IMR-90 (cell line): ENCODE data around the gene DDX52. TPM values are rescaled to one million over a fixed set of nuclear protein-coding genes. Genes with fewer than 3 reads are reported as not detected.

Source experiments
- ATAC-seq: fragments of 200-7000 bp; cut with Tn5 transposase; 2 replicates; pipeline ENCODE4 v1.9.1; 2020; ENCODE audit warnings: low read depth, mild to moderate bottlenecking, moderate library complexity
- BruUV-seq: library from RNA; stranded (reverse); fragments of 400-500 nt; replicated peaks from 2 replicates; lab custom pipeline; 2021; lab: Mats Ljungman, UMichigan
- CTCF ChIA-PET: fragments of 300-600 bp; formaldehyde crosslinking; extraction: SDS; loops from one replicate; lab custom pipeline; 2021; ENCODE audit warnings: antibody characterized with exemption; lab: Yijun Ruan, JAX
- POLR2A ChIA-PET: fragments of 300-600 bp; sonication (Branson Sonifier 250); formaldehyde crosslinking; loops from one replicate; lab custom pipeline; 2022; ENCODE audit warnings: antibody characterized with exemption; ENCODE audit not compliant: unreplicated experiment; lab: Charles Lee
- DNase-seq: peaks from one replicate; pipeline ENCODE4 v3.0.0; 2013
- H2AFZ ChIP-seq: replicated peaks from 2 replicates; pipeline ENCODE3; 2013; ENCODE audit warnings: low read length, mild to moderate bottlenecking; ENCODE audit not compliant: poor library complexity
- H2AK5ac ChIP-seq: 2 replicates; pipeline ENCODE4 v1.6.1; 2013; ENCODE audit warnings: low read depth, low read length, inconsistent platforms
- H2AK9ac ChIP-seq: replicated peaks from 2 replicates; pipeline ENCODE3; 2013; ENCODE audit warnings: mild to moderate bottlenecking, low read depth, low read length, moderate library complexity; ENCODE audit not compliant: poor library complexity
- H2BK120ac ChIP-seq: 2 replicates; pipeline ENCODE4 v1.6.1; 2013; ENCODE audit warnings: low read depth, low read length, inconsistent platforms
- H2BK15ac ChIP-seq: 3 replicates; pipeline ENCODE4 v1.6.1; 2013; ENCODE audit warnings: low read depth, low read length, inconsistent platforms
- H2BK20ac ChIP-seq: 2 replicates; pipeline ENCODE4 v1.6.1; 2013; ENCODE audit warnings: low read depth, mild to moderate bottlenecking, inconsistent platforms, low read length, moderate library complexity
- H2BK5ac ChIP-seq: 2 replicates; pipeline ENCODE4 v1.6.1; 2013; ENCODE audit warnings: mild to moderate bottlenecking, low read depth, low read length, inconsistent platforms; ENCODE audit not compliant: poor library complexity, severe bottlenecking
- H3K14ac ChIP-seq: replicated peaks from 2 replicates; pipeline ENCODE4 v1.6.1; 2013; ENCODE audit warnings: low read depth, low read length, inconsistent platforms
- H3K18ac ChIP-seq: 2 replicates; pipeline ENCODE4 v1.6.1; 2013; ENCODE audit warnings: low read depth, low read length, control low read depth
- H3K23ac ChIP-seq: 2 replicates; pipeline ENCODE4 v1.6.1; 2013; ENCODE audit warnings: low read depth, low read length, inconsistent platforms
- H3K27ac ChIP-seq: 2 replicates; pipeline ENCODE4 v1.5.1; 2013; ENCODE audit warnings: mild to moderate bottlenecking, control low read depth, low read length; ENCODE audit not compliant: insufficient read depth
- H3K27me3 ChIP-seq: 2 replicates; pipeline ENCODE4 v1.6.1; 2013; ENCODE audit warnings: low read length; ENCODE audit not compliant: control insufficient read depth, insufficient read depth
- H3K36me3 ChIP-seq: 2 replicates; pipeline ENCODE4 v1.6.1; 2013; ENCODE audit warnings: low read length, mixed read lengths; ENCODE audit not compliant: control insufficient read depth, insufficient read depth
- H3K4ac ChIP-seq: 2 replicates; pipeline ENCODE4 v1.6.1; 2013; ENCODE audit warnings: low read depth, low read length, inconsistent platforms
- H3K4me1 ChIP-seq: 2 replicates; pipeline ENCODE4 v1.6.1; 2013; ENCODE audit warnings: low read length, mixed read lengths; ENCODE audit not compliant: control insufficient read depth, insufficient read depth
- H3K4me2 ChIP-seq: 2 replicates; pipeline ENCODE4 v1.6.1; 2013; ENCODE audit warnings: low read depth, mild to moderate bottlenecking, control low read depth, low read length, moderate library complexity
- H3K4me3 ChIP-seq: 2 replicates; pipeline ENCODE4 v1.5.1; 2013; ENCODE audit warnings: low read depth, mild to moderate bottlenecking, control low read depth, low read length, moderate library complexity; ENCODE audit not compliant: insufficient read depth
- H3K56ac ChIP-seq: 2 replicates; pipeline ENCODE4 v1.6.1; 2013; ENCODE audit warnings: low read length, inconsistent platforms; ENCODE audit not compliant: insufficient read depth; ENCODE audit errors: extremely low read depth
- H3K79me1 ChIP-seq, 2 experiments: 2 replicates each; pipeline ENCODE4 v1.6.1; 2013; ENCODE audit warnings: low read length in 2 of 2, inconsistent platforms in 1 of 2, low read depth in 1 of 2
- H3K9ac ChIP-seq: 2 replicates; pipeline ENCODE4 v1.6.1; 2013; ENCODE audit warnings: low read depth, low read length, control low read depth
- H3K9me1 ChIP-seq: 2 replicates; pipeline ENCODE4 v1.6.1; 2013; ENCODE audit warnings: low read length, inconsistent platforms; ENCODE audit not compliant: insufficient read depth
- H3K9me3 ChIP-seq: 2 replicates; pipeline ENCODE4 v1.6.1; 2013; ENCODE audit warnings: low read length; ENCODE audit not compliant: control insufficient read depth, insufficient read depth
- H4K20me1 ChIP-seq: 2 replicates; pipeline ENCODE4 v1.6.1; 2013; ENCODE audit warnings: low read length, inconsistent platforms; ENCODE audit not compliant: insufficient read depth
- H4K5ac ChIP-seq: 2 replicates; pipeline ENCODE4 v1.6.1; 2013; ENCODE audit warnings: mild to moderate bottlenecking, low read depth, low read length, control low read depth
- H4K8ac ChIP-seq, 2 experiments: 2 replicates each; pipeline ENCODE4 v1.6.1; 2013; ENCODE audit warnings: low read depth in 2 of 2, low read length in 2 of 2, control low read depth in 1 of 2, inconsistent platforms in 1 of 2
- H4K91ac ChIP-seq: 2 replicates; pipeline ENCODE4 v1.6.1; 2013; ENCODE audit warnings: low read depth, low read length, inconsistent platforms; ENCODE audit not compliant: insufficient read depth
- BHLHE40 ChIP-seq: fragments of 150-350 bp; IDR thresholded peaks from 2 replicates; pipeline ENCODE4 v1.6.1; 2016; ENCODE audit warnings: mild to moderate bottlenecking, low read depth, low read length
- CEBPB ChIP-seq: IDR thresholded peaks from 2 replicates; pipeline ENCODE4 v1.6.1; 2012; ENCODE audit warnings: low read depth, low read length, improper control_type of control experiment
- CHD1 ChIP-seq: IDR thresholded peaks from 2 replicates; pipeline ENCODE4 v1.6.1; 2012; ENCODE audit warnings: low read depth, low read length, improper control_type of control experiment
- FOS ChIP-seq: fragments of 150-350 bp; IDR thresholded peaks from 2 replicates; pipeline ENCODE4 v1.6.1; 2016; ENCODE audit warnings: low read depth, low read length
- MAFK ChIP-seq: IDR thresholded peaks from 2 replicates; pipeline ENCODE4 v1.6.1; 2012; ENCODE audit warnings: low read depth, low read length, improper control_type of control experiment
- MAZ ChIP-seq: IDR thresholded peaks from 2 replicates; pipeline ENCODE4 v1.6.1; 2012; ENCODE audit warnings: low read depth, mild to moderate bottlenecking, low read length, improper control_type of control experiment, moderate library complexity, borderline replicate concordance
- MXI1 ChIP-seq: IDR thresholded peaks from 2 replicates; pipeline ENCODE4 v1.6.1; 2012; ENCODE audit warnings: low read depth, mild to moderate bottlenecking, low read length, moderate library complexity, borderline replicate concordance
- NFE2L2 ChIP-seq: fragments of 150-350 bp; IDR thresholded peaks from 2 replicates; pipeline ENCODE4 v1.6.1; 2016; ENCODE audit warnings: low read depth, mild to moderate bottlenecking, low read length
- POLR2A ChIP-seq: IDR thresholded peaks from 2 replicates; pipeline ENCODE4 v1.6.1; 2012; ENCODE audit warnings: mild to moderate bottlenecking, low read depth, low read length
- RAD21 ChIP-seq: IDR thresholded peaks from 2 replicates; pipeline ENCODE4 v1.6.1; 2012; ENCODE audit warnings: low read length, improper control_type of control experiment
- RCOR1 ChIP-seq: IDR thresholded peaks from 2 replicates; pipeline ENCODE4 v1.6.1; 2012; ENCODE audit warnings: mild to moderate bottlenecking, low read length, improper control_type of control experiment; ENCODE audit not compliant: insufficient replicate concordance
- RFX5 ChIP-seq: IDR thresholded peaks from 2 replicates; pipeline ENCODE4 v1.8.0; 2012; ENCODE audit warnings: low read depth, mild to moderate bottlenecking, low read length, moderate library complexity
- SMC3 ChIP-seq: fragments of 150-350 bp; IDR thresholded peaks from 2 replicates; pipeline ENCODE4 v1.6.1; 2016; ENCODE audit warnings: low read depth, mild to moderate bottlenecking, antibody characterized with exemption, low read length, moderate library complexity
- WGBS, 2 experiments: methylation state at CpG; one replicate each; pipeline versions ENCODE4 v1.1.5 to v1.1.7; 2013; ENCODE audit warnings: missing lambda C conversion rate in 2 of 2; ENCODE audit not compliant: insufficient read length in 1 of 2; ENCODE audit errors: extremely low coverage in 2 of 2; 5-methylcytosine and 5-hydroxymethylcytosine counted together
- dilution Hi-C: fragments of 300-500 bp; cut with HindIII; formaldehyde crosslinking; loops from one replicate; pipeline ENCODE4 v1.14.3; 2018; ENCODE audit warnings: low sequenced_read_pairs; ENCODE audit not compliant: unreplicated experiment
- in situ Hi-C: fragments of 300-500 bp; cut with MboI; formaldehyde crosslinking; loops from 3 replicates; pipeline ENCODE4 v1.14.3; 2019; ENCODE audit warnings: low sequenced_read_pairs, inconsistent platforms, mixed read lengths
- intact Hi-C: fragments of 100-400 bp; cut with micrococcal nuclease; formaldehyde crosslinking; loops from 2 replicates; pipeline ENCODE4 v1.10.0; 2022
- polyA plus RNA-seq, 3 experiments: library from polyadenylated mRNA; depleted of rRNA; stranded (reverse); fragments of >200 nt; gene quantifications; 2 replicates each; pipeline ENCODE4 v1.2.3, GENCODE V29; 2012; ENCODE audit warnings: low replicate concordance in 1 of 3
- total RNA-seq: library from RNA; depleted of rRNA; stranded (reverse); fragments of >200 nt; gene quantifications from 2 replicates; pipeline ENCODE4 v1.2.3, GENCODE V29; 2012
- TF ChIP-seq, protein P1 (sequence below): fragments of 150-350 bp; IDR thresholded peaks from 2 replicates; pipeline ENCODE4 v1.6.1; 2017; ENCODE audit warnings: mild to moderate bottlenecking, antibody characterized with exemption, low read length, low read depth
- TF ChIP-seq, protein P2 (sequence below): fragments of 150-350 bp; IDR thresholded peaks from 2 replicates; pipeline ENCODE4 v1.6.1; 2016; ENCODE audit warnings: low read depth, mild to moderate bottlenecking, low read length, moderate library complexity, borderline replicate concordance
- TF ChIP-seq, protein P3 (sequence below): conservative IDR thresholded peaks from 2 replicates; pipeline ENCODE4 v1.5.1; 2012; ENCODE audit warnings: mild to moderate bottlenecking, low read depth, low read length, improper control_type of control experiment

DDX52 gene
- total and polyA plus RNA-seq, 2 of the 4 experiments (the other 2 are of a cell fraction) = 12.5 to 26.7 TPM

DNA sequence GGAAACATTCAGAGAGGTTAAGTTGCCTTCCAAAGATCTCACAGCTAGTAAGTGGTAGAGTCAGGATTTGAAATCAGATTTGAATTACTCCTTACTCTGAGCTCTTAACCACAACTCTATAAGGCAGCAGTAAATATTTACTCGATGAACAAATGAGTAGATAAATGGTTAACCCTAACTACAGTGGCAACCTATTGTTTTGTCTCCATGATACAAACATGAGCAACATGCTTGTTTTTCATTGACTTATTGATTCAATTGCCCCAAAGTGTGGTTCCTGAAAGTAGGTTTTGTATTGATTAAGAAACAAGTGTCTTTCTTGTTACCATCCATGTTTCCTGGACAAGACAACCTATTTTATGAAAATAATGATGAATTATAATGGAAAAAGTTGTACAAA lies 34.8 kb upstream of the DDX52 start:
- Histone ChIP-seq H3K4me2 (no peak overlapping the region), H2BK15ac (no peak overlapping the region; the same call in 2 of the 3 replicates), H3K4me3 (no peak overlapping the region), H3K27me3 (no peaks in the 10 kb centered on the region), H3K18ac (no peak overlapping the region), H3K4ac (no peak overlapping the region), H3K79me1 (no peaks in the 10 kb centered on the region), H2BK5ac (no peak overlapping the region), H3K9ac (no peak overlapping the region), H2BK20ac (no peak overlapping the region), H2BK120ac (no peak overlapping the region), H2AFZ (no peak overlapping the region), H3K27ac (no peak overlapping the region), H2AK9ac (no peak overlapping the region), H3K9me3 (0 out of 2 replicates have a peak, but pooled peaks cover 2% of the 10 kb centered on the region), H3K9me1 (peaks cover 11% of the 10 kb centered on the region), H3K4me1 (no peaks in the 10 kb centered on the region), H4K91ac (no peak overlapping the region), H3K56ac (no peak overlapping the region), H4K20me1 (no peaks in the 10 kb centered on the region), H2AK5ac (no peak overlapping the region), H3K23ac (no peak overlapping the region), H4K5ac (no peak overlapping the region), H3K36me3 (no peaks in the 10 kb centered on the region), H4K8ac (no peak overlapping the region), H3K14ac (no peak overlapping the region)
- in situ Hi-C loops = no loop called here
- DNase-seq = no peak
- dilution Hi-C loops = no loop called here
- BruUV-seq = no TSS peak
- TF ChIP-seq FOS (no peak), RFX5 (no peak), RAD21 (no peak), RCOR1 (no peak), BHLHE40 (no peak), MAFK (no peak), CHD1 (no peak), MXI1 (no peak), CEBPB (no peak), POLR2A (no peak), NFE2L2 (no peak), SMC3 (no peak), MAZ (no peak)
- TF ChIP-seq, protein P1, sequence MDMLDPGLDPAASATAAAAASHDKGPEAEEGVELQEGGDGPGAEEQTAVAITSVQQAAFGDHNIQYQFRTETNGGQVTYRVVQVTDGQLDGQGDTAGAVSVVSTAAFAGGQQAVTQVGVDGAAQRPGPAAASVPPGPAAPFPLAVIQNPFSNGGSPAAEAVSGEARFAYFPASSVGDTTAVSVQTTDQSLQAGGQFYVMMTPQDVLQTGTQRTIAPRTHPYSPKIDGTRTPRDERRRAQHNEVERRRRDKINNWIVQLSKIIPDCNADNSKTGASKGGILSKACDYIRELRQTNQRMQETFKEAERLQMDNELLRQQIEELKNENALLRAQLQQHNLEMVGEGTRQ = no peak
- TF ChIP-seq, protein P2, sequence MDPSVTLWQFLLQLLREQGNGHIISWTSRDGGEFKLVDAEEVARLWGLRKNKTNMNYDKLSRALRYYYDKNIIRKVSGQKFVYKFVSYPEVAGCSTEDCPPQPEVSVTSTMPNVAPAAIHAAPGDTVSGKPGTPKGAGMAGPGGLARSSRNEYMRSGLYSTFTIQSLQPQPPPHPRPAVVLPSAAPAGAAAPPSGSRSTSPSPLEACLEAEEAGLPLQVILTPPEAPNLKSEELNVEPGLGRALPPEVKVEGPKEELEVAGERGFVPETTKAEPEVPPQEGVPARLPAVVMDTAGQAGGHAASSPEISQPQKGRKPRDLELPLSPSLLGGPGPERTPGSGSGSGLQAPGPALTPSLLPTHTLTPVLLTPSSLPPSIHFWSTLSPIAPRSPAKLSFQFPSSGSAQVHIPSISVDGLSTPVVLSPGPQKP = no peak
- TF ChIP-seq, protein P3, sequence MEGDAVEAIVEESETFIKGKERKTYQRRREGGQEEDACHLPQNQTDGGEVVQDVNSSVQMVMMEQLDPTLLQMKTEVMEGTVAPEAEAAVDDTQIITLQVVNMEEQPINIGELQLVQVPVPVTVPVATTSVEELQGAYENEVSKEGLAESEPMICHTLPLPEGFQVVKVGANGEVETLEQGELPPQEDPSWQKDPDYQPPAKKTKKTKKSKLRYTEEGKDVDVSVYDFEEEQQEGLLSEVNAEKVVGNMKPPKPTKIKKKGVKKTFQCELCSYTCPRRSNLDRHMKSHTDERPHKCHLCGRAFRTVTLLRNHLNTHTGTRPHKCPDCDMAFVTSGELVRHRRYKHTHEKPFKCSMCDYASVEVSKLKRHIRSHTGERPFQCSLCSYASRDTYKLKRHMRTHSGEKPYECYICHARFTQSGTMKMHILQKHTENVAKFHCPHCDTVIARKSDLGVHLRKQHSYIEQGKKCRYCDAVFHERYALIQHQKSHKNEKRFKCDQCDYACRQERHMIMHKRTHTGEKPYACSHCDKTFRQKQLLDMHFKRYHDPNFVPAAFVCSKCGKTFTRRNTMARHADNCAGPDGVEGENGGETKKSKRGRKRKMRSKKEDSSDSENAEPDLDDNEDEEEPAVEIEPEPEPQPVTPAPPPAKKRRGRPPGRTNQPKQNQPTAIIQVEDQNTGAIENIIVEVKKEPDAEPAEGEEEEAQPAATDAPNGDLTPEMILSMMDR = no peak
- WGBS, 2 experiments = no CpG with 5 or more reads among the region's 1 CpG
- intact Hi-C loops = no loop called here
- ATAC-seq = no peak
- ChIA-PET CTCF (no interaction called here), POLR2A (no interaction called here)
